GM23248 (cell line): Measurements from ENCODE around the gene ZNF667. TPM values are rescaled to one million over a fixed set of nuclear protein-coding genes. Genes with fewer than 3 reads are reported as not detected.

ENCODE experiments used
- DNase-seq: peaks from one replicate; pipeline ENCODE4 v3.0.0-alpha.2; 2015
- H2AFZ ChIP-seq: fragments of 200-600 bp; sonication (generic); 2 replicates; pipeline ENCODE4 v1.6.1; 2016; ENCODE audit warnings: antibody characterized with exemption
- H3F3A ChIP-seq: fragments of 200-600 bp; sonication (generic); 2 replicates; pipeline ENCODE4 v1.6.1; 2016; ENCODE audit warnings: mild to moderate bottlenecking, antibody characterized with exemption, mixed run types; ENCODE audit not compliant: insufficient read depth
- H3K27ac ChIP-seq: fragments of 200-600 bp; sonication (generic); 2 replicates; pipeline ENCODE4 v1.5.1; 2016; ENCODE audit warnings: mild to moderate bottlenecking
- H3K27me3 ChIP-seq: fragments of 200-600 bp; sonication (generic); replicated peaks from 2 replicates; pipeline ENCODE4 v1.6.1; 2016; ENCODE audit warnings: mild to moderate bottlenecking; ENCODE audit not compliant: insufficient read depth
- H3K36me3 ChIP-seq: fragments of 200-600 bp; sonication (generic); 2 replicates; pipeline ENCODE4 v1.6.1; 2016; ENCODE audit warnings: low read depth, mild to moderate bottlenecking
- H3K4me1 ChIP-seq: fragments of 200-600 bp; sonication (generic); 2 replicates; pipeline ENCODE4 v1.6.1; 2016; ENCODE audit warnings: mild to moderate bottlenecking; ENCODE audit not compliant: insufficient read depth
- H3K4me2 ChIP-seq: fragments of 200-600 bp; sonication (generic); one replicate; pipeline ENCODE4 v1.6.1; 2016; ENCODE audit warnings: mild to moderate bottlenecking; ENCODE audit not compliant: unreplicated experiment
- H3K4me3 ChIP-seq: fragments of 200-600 bp; sonication (generic); 2 replicates; pipeline ENCODE4 v1.5.1; 2016; ENCODE audit warnings: mild to moderate bottlenecking
- H3K79me2 ChIP-seq: fragments of 200-600 bp; sonication (generic); 2 replicates; pipeline ENCODE4 v1.6.1; 2016; ENCODE audit warnings: mild to moderate bottlenecking; ENCODE audit not compliant: insufficient read depth
- H3K9ac ChIP-seq: fragments of 200-600 bp; sonication (generic); 2 replicates; pipeline ENCODE4 v1.6.1; 2016; ENCODE audit warnings: mild to moderate bottlenecking
- H3K9me2 ChIP-seq: fragments of 200-600 bp; sonication (generic); 2 replicates; pipeline ENCODE4 v1.6.1; 2016; ENCODE audit warnings: mixed run types, mild to moderate bottlenecking, moderate library complexity; ENCODE audit not compliant: insufficient read depth
- H3K9me3 ChIP-seq: fragments of 200-600 bp; sonication (generic); one replicate; pipeline ENCODE4 v1.6.1; 2017; ENCODE audit warnings: low read depth
- H4K20me1 ChIP-seq: fragments of 200-600 bp; sonication (generic); 2 replicates; pipeline ENCODE4 v1.6.0; 2016; ENCODE audit not compliant: insufficient read depth
- EZH2 ChIP-seq: fragments of 200-600 bp; sonication (generic); IDR thresholded peaks from 2 replicates; pipeline ENCODE4 v1.6.1; 2018; ENCODE audit warnings: antibody characterized with exemption, mild to moderate bottlenecking; ENCODE audit not compliant: insufficient read depth, poor library complexity, severe bottlenecking
- EZH2phosphoT487 ChIP-seq: fragments of 200-600 bp; sonication (generic); IDR thresholded peaks from 2 replicates; pipeline ENCODE4 v1.6.1; 2018; ENCODE audit warnings: antibody characterized with exemption, moderate library complexity, mild to moderate bottlenecking, low read depth; ENCODE audit not compliant: insufficient read depth
- WGBS, 2 experiments: methylation state at CpG; one replicate each; pipeline ENCODE4 v1.1.6; 2015 to 2017; ENCODE audit warnings: low lambda C conversion rate in 2 of 2, low coverage in 1 of 2; ENCODE audit errors: missing lambda C conversion rate in 2 of 2; 5-methylcytosine and 5-hydroxymethylcytosine counted together
- in situ Hi-C: fragments of 300-500 bp; cut with MboI; formaldehyde crosslinking; loops from 2 replicates; pipeline ENCODE4 v1.15.0; 2020
- polyA plus RNA-seq: library from polyadenylated mRNA; unstranded; fragments of >200 nt; fragmentation: Nextera tagmentation; extraction: Ambion mirVana; gene quantifications from 2 replicates; pipeline ENCODE4 v1.2.1, GENCODE V29; 2016
- total RNA-seq: library from RNA; depleted of rRNA; stranded (reverse); fragments of >200 nt; shearing (Covaris generic); gene quantifications from 2 replicates; pipeline ENCODE4 v1.2.3, GENCODE V29; 2014; rRNA removed

Gene ZNF667
- total and polyA plus RNA-seq, 2 experiments from 2014 or later: 5.6 to 8.4 TPM

DNA sequence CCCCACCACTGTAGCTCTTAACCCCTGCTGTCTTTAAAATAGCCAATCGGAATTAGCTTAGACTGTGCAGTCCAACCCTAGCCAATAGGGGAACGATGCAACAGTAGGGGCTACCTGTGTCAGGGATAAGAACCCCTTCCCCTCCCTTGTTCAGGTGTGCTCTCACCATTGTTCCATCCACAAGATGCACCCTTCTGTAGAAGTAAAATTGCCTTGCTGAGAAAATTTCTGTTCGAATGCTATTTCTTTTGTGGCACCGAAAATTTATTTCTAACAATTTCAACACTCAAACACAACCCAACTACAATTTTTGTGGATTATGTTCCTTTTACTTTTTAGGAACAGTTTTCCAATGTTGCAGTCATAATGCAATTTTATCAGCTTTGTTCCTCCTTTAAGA is 76.7 kb downstream of the ZNF667 start:
- Histone ChIP-seq H4K20me1 (no peaks in the 10 kb centered on the region), H3K36me3 (peaks cover 15% of the 10 kb centered on the region), H3K27me3 (no peaks in the 10 kb centered on the region), H3K4me1 (peaks cover 11% of the 10 kb centered on the region; the same call in 1 of the 2 replicates), H2AFZ (no peak overlapping the region), H3K4me3 (no peak overlapping the region), H3K27ac (no peak overlapping the region), H3K79me2 (peaks cover 13% of the 10 kb centered on the region), H3K4me2 (no peak overlapping the region), H3F3A (peaks cover 13% of the 10 kb centered on the region; the same call in 1 of the 2 replicates), H3K9me3 (no peaks in the 10 kb centered on the region), H3K9ac (no peak overlapping the region), H3K9me2 (no peaks in the 10 kb centered on the region)
- 91 to 96% methylated on average over 4 of the region's 4 CpGs for WGBS, 2 experiments
- no peak for TF ChIP-seq EZH2
- no peak for TF ChIP-seq EZH2phosphoT487
- no peak for DNase-seq
- in situ Hi-C loops: no loop called here

DNA sequence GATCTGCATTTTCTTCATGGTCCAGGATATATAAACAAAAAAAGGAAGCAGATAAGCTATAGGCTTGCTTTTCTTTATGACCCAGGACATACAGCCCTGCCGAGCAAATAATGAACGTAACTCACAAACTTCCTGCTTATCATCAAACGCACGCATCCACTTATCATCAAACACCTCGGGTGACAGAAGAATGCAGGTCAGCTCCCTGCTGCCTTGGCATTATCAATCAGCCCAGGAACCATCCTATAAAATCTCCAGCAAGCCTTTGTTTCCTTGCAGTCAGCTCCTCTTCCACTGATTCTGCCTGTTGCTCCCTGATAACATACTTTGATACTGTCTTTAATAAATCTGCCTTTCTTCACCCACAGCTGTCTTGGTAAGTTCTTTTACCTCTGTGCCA is 78.3 kb downstream of the ZNF667 start:
- Histone ChIP-seq H3K27me3 (no peaks in the 10 kb centered on the region), H3K79me2 (peaks cover 14% of the 10 kb centered on the region), H2AFZ (no peak overlapping the region), H3K36me3 (peaks cover 15% of the 10 kb centered on the region), H3K4me3 (no peak overlapping the region), H3K27ac (no peak overlapping the region), H4K20me1 (no peaks in the 10 kb centered on the region), H3F3A (peaks cover 13% of the 10 kb centered on the region; the same call in 1 of the 2 replicates), H3K9ac (no peak overlapping the region), H3K9me2 (no peaks in the 10 kb centered on the region), H3K4me1 (peaks cover 5% of the 10 kb centered on the region; the same call in 1 of the 2 replicates), H3K9me3 (no peaks in the 10 kb centered on the region), H3K4me2 (no peak overlapping the region)
- in situ Hi-C loops: no loop called here
- TF ChIP-seq EZH2phosphoT487: no peak
- TF ChIP-seq EZH2: no peak
- no peak for DNase-seq
- 80 to 86% methylated on average over 5 of the region's 5 CpGs for WGBS, 2 experiments

DNA sequence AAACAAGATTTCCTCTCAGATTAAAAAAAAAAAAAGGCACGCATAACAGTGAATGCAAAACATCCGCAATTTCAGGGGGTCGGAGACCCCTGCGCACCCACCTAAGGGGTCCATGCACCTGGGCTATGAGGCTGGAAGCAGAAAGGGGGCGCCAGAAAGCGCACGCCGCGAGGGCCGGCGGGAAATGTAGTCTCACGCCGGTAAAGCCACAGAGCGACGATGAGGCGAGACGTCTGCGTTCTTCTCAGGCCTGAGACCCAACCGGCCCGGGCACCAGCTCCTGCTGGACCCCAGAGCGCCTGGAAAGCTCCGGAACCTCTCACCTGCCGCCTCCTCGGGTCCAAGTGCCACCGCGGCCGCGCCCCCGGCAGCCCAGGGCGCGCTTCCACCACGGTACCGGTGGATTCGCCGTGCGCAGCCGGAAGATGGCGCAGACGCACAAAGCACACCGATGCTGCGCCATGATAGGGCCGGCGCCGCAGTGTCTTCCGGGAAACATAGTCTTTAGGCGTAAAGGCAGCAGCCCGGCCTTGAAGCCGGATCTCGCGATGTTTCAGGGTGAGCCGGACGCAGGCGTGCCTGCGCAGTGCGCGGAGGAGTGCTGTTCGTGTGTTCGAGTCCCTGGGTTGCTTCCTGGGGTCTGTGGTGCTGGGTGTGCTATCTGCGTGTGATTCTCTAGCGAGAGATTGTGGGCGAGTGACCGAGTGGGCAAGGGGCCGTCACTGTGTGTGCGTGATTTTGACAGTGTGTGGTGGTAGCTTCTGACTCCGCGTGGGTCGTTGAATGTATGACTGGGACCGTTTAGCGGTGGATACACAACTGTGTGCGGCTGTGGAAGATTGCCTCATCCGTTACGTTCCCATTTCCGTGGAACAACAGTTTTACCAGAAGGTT is 83.8 kb downstream of the ZNF667 start, which contains the start of gene ZNF582:
Gene ZNF582 (minus strand): TSS at position 416 of the 894 bp plus-strand sequence. CDS start 1,782 bp downstream, outside the sequence.
- Histone ChIP-seq H3K27ac (peak within 1 kb of the TSS; percentile 73), H3K27me3 (no peaks in the 10 kb centered on the region), H3K4me3 (peak within 1 kb of the TSS; percentile 92), H3K4me1 (peaks cover 6% of the 10 kb centered on the region; the same call in 1 of the 2 replicates), H3K9ac (peak within 1 kb of the TSS; percentile 88), H4K20me1 (no peaks in the 10 kb centered on the region), H3K36me3 (peaks cover 12% of the 10 kb centered on the region; the same call in 1 of the 2 replicates), H3K79me2 (peaks cover 21% of the 10 kb centered on the region), H3K9me2 (no peaks in the 10 kb centered on the region), H3F3A (no peaks in the 10 kb centered on the region), H3K4me2 (peak within 1 kb of the TSS; percentile 91), H3K9me3 (no peaks in the 10 kb centered on the region), H2AFZ (peak within 1 kb of the TSS; percentile 96)
- TF ChIP-seq EZH2: no peak
- no peak for TF ChIP-seq EZH2phosphoT487
- peak; percentile 100 for DNase-seq
- in situ Hi-C loops: no loop called here
- WGBS, 2 experiments: 1% methylated on average over 62 to 73 of the region's 73 CpGs

Other genes starting within 250 kb of the ZNF667 start
- gene EDDM13, start 204.6 kb downstream of the ZNF667 start, total RNA-seq: not detected in 2 replicates
- not detected in 2 replicates for gene EDDM13, start 204.6 kb downstream of the ZNF667 start, polyA plus RNA-seq
- gene ZSCAN5A, start 162.5 kb downstream of the ZNF667 start, total RNA-seq: 3.5 and 4.2 TPM in 2 replicates
- gene ZSCAN5A, start 162.5 kb downstream of the ZNF667 start, polyA plus RNA-seq: 4.3 and 4.4 TPM in 2 replicates
- 4.2 TPM in 2 replicates for gene ZNF582, start 83.8 kb downstream of the ZNF667 start, total RNA-seq
- 4.8 and 5.0 TPM in 2 replicates for gene ZNF582, start 83.8 kb downstream of the ZNF667 start, polyA plus RNA-seq
- gene ZNF583, start 73.0 kb downstream of the ZNF667 start, total RNA-seq: 6.7 and 8.0 TPM in 2 replicates
- gene ZNF583, start 73.0 kb downstream of the ZNF667 start, polyA plus RNA-seq: 5.7 and 6.1 TPM in 2 replicates
- gene ZNF471, start 30.5 kb upstream of the ZNF667 start, total RNA-seq: 4.7 and 6.1 TPM in 2 replicates
- 3.4 and 3.6 TPM in 2 replicates for gene ZNF471, start 30.5 kb upstream of the ZNF667 start, polyA plus RNA-seq
- 5.1 and 5.6 TPM in 2 replicates for gene ZFP28, start 61.6 kb upstream of the ZNF667 start, total RNA-seq
- 5.8 and 7.1 TPM in 2 replicates for gene ZFP28, start 61.6 kb upstream of the ZNF667 start, polyA plus RNA-seq
- gene ZNF470, start 90.1 kb upstream of the ZNF667 start, total RNA-seq: 3.5 and 5.8 TPM in 2 replicates
- 3.4 and 3.5 TPM in 2 replicates for gene ZNF470, start 90.1 kb upstream of the ZNF667 start, polyA plus RNA-seq
- gene ZNF71, start 118.0 kb upstream of the ZNF667 start, total RNA-seq: 3.4 and 7.9 TPM in 2 replicates
- 6.2 and 6.7 TPM in 2 replicates for gene ZNF71, start 118.0 kb upstream of the ZNF667 start, polyA plus RNA-seq
- gene SMIM17, start 165.8 kb upstream of the ZNF667 start, total RNA-seq: 0.43 TPM in 1 of 2 replicates, not detected in the other
- gene SMIM17, start 165.8 kb upstream of the ZNF667 start, polyA plus RNA-seq: not detected in 2 replicates
- gene ZNF835, start 194.4 kb upstream of the ZNF667 start, total RNA-seq: not detected in 2 replicates
- gene ZNF835, start 194.4 kb upstream of the ZNF667 start, polyA plus RNA-seq: 0.09 TPM in 1 of 2 replicates, not detected in the other